GM12892 (cell line): ENCODE measurements around the gene ASS1.

Source experiments
- POLR2A ChIP-seq: IDR thresholded peaks from 2 replicates; pipeline ENCODE4 v1.6.1; 2011; ENCODE audit warnings: low read depth, low read length, control low read depth
- POLR2AphosphoS5 ChIP-seq: IDR thresholded peaks from 2 replicates; pipeline ENCODE4 v1.6.1; 2011; ENCODE audit warnings: low read depth, low read length, control low read depth

GRCh38 chr9:130486103-130486502, 41.3 kb downstream of the ASS1 start:
- TF ChIP-seq POLR2A (no peak), POLR2AphosphoS5 (no peak)
